GM19023 (cell line): ENCODE results near the gene DOCK4.

Source experiments
- ATAC-seq: cut with Tn5 transposase; IDR thresholded peaks from one replicate; pipeline ENCODE4 v1.9.1; 2021; ENCODE audit warnings: mild to moderate bottlenecking, moderate library complexity; ENCODE audit not compliant: unreplicated experiment

DOCK4 gene

GRCh38 chr7:112018305-112019030, 187.7 kb downstream of the DOCK4 start:
- ATAC-seq = no peak

- ATAC-seq = no peak
These were observed 191.1 kb downstream of the DOCK4 start for GRCh38 chr7:112015146-112015545.

GRCh38 chr7:112014347-112014746, 191.9 kb downstream of the DOCK4 start:
- ATAC-seq = no peak

- no peak for ATAC-seq
These were observed 192.9 kb downstream of the DOCK4 start for GRCh38 chr7:112013274-112013673.

- ATAC-seq = no peak
These were observed 194.0 kb downstream of the DOCK4 start for GRCh38 chr7:112012242-112012641.

GRCh38 chr7:112010994-112011393, 195.2 kb downstream of the DOCK4 start:
- ATAC-seq = no peak

GRCh38 chr7:112010109-112010508, 196.1 kb downstream of the DOCK4 start:
- no peak for ATAC-seq

- ATAC-seq = no peak
These were observed 197.1 kb downstream of the DOCK4 start for GRCh38 chr7:112009081-112009480.

GRCh38 chr7:112007185-112007584, 199.0 kb downstream of the DOCK4 start:
- no peak for ATAC-seq

GRCh38 chr7:112006071-112006470, 200.1 kb downstream of the DOCK4 start:
- no peak for ATAC-seq

GRCh38 chr7:112005205-112005775, 200.9 kb downstream of the DOCK4 start:
- ATAC-seq = no peak

- ATAC-seq = no peak
These were observed 204.9 kb downstream of the DOCK4 start for GRCh38 chr7:112001091-112001826.

GRCh38 chr7:111998326-111998725, 207.9 kb downstream of the DOCK4 start:
- no peak for ATAC-seq

- ATAC-seq = no peak
These were observed 208.7 kb downstream of the DOCK4 start for GRCh38 chr7:111997546-111997945.

GRCh38 chr7:111992601-111993000, 213.6 kb downstream of the DOCK4 start:
- no peak for ATAC-seq

GRCh38 chr7:111990643-111991042, 215.6 kb downstream of the DOCK4 start:
- no peak for ATAC-seq

GRCh38 chr7:111987886-111988285, 218.3 kb downstream of the DOCK4 start:
- ATAC-seq = no peak

GRCh38 chr7:111987115-111987826, 218.9 kb downstream of the DOCK4 start:
- ATAC-seq = no peak

GRCh38 chr7:111986601-111987000, 219.6 kb downstream of the DOCK4 start:
- no peak for ATAC-seq

GRCh38 chr7:111985798-111986197, 220.4 kb downstream of the DOCK4 start:
- no peak for ATAC-seq

- ATAC-seq = no peak
These were observed 223.4 kb downstream of the DOCK4 start for GRCh38 chr7:111982804-111983203.
